ENCODE results near the gene TNXB. TPM values are rescaled to one million over a fixed set of nuclear protein-coding genes. Genes with fewer than 3 reads are reported as not detected.
"Not testable (repeated sequence)": the region's sequence is repeated elsewhere in the genome, so short reads cannot be mapped to it uniquely, and the experiment has no call there.

The TNXB gene
- total RNA-seq, 2 donors from 2014 or later, result 10.9 to 15.0 TPM

- H3K36me3 Mint-ChIP-seq (ENCODE audit: insufficient read depth in 2 of 2); DNase-seq; H3K27ac Mint-ChIP-seq; H3K9me3 Mint-ChIP-seq; H3K27me3 Mint-ChIP-seq (ENCODE audit: low read depth); ATAC-seq (replicated peaks in 1 of 2); H3K4me3 Mint-ChIP-seq: not testable (repeated sequence)
- H3K4me1 Mint-ChIP-seq (ENCODE audit: low read depth), result peaks cover 10% of the 10 kb centered on the region
Observed at GRCh38 chr6:32068315-32068714, 40.8 kb downstream of the TNXB start.

DNA sequence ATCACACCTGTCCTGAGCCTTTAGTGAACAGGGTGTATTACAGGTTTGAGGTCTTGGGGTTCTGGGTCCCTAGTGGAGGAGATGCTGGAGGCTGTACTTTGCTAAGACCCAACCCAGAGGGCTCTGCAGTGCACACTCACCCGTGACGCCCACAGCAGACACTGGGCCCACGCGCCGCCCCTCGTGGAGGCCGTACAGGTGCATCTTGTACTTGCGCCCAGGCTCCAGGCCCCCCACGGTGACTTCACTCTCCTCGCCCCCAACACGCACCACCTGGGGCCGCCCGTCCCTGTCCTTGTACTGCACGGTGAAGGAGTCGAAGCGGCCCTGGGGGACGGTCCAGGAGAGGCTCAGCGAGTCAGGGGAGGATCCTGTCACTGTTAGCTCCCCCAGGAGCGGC, 41.6 kb downstream of the TNXB start:
- H3K4me3 Mint-ChIP-seq; H3K9me3 Mint-ChIP-seq; H3K27me3 Mint-ChIP-seq (ENCODE audit: low read depth); ATAC-seq (replicated peaks in 1 of 2); H3K27ac Mint-ChIP-seq; DNase-seq; H3K36me3 Mint-ChIP-seq (ENCODE audit: insufficient read depth in 2 of 2): not testable (repeated sequence)
- H3K4me1 Mint-ChIP-seq (ENCODE audit: low read depth), result peaks cover 10% of the 10 kb centered on the region

- ATAC-seq (replicated peaks in 1 of 2) (no peak), DNase-seq (no peak)
- Mint-ChIP-seq H3K27me3 (ENCODE audit: low read depth) (peaks cover 4% of the 10 kb centered on the region), H3K36me3 (ENCODE audit: insufficient read depth in 2 of 2) (no peaks in the 10 kb centered on the region), H3K4me1 (ENCODE audit: low read depth) (peaks cover 10% of the 10 kb centered on the region), H3K4me3 (no peak overlapping the region), H3K27ac (no peak overlapping the region), H3K9me3 (no peaks in the 10 kb centered on the region)
Observed at GRCh38 chr6:32064706-32065105, 44.4 kb downstream of the TNXB start.

GRCh38 chr6:32060966-32061655, 48.0 kb downstream of the TNXB start:
- DNase-seq (no peak), ATAC-seq (replicated peaks in 1 of 2) (no peak)
- Mint-ChIP-seq H3K36me3 (ENCODE audit: insufficient read depth in 2 of 2) (no peaks in the 10 kb centered on the region), H3K27ac (no peak overlapping the region), H3K9me3 (no peaks in the 10 kb centered on the region), H3K4me3 (no peak overlapping the region), H3K4me1 (ENCODE audit: low read depth) (peaks cover 5% of the 10 kb centered on the region), H3K27me3 (ENCODE audit: low read depth) (peaks cover 4% of the 10 kb centered on the region)

GRCh38 chr6:32058511-32058963, 50.6 kb downstream of the TNXB start:
- Mint-ChIP-seq H3K9me3 (no peaks in the 10 kb centered on the region), H3K36me3 (ENCODE audit: insufficient read depth in 2 of 2) (no peaks in the 10 kb centered on the region), H3K27me3 (ENCODE audit: low read depth) (no peaks in the 10 kb centered on the region), H3K4me1 (ENCODE audit: low read depth) (no peaks in the 10 kb centered on the region), H3K4me3 (no peak overlapping the region), H3K27ac (no peak overlapping the region)
- DNase-seq (no peak), ATAC-seq (replicated peaks in 1 of 2) (no peak)

DNA sequence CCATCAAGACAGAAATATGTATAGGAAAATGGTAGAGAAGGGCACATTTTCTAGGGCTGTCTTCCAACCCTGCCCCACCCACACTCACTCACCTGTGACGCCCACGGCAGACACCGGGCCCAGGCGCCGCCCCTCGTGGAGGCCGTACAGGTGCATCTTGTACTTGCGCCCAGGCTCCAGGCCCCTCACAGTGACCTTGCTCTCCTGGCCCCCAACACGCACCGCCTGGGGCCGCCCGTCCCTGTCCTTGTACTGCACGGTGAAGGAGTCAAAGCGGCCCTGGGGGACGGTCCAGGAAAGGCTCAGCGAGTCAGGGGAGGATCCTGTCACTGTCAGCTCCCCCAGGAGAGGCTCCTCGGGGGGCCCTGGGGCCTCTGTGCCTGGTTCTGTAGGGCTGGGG, 51.2 kb downstream of the TNXB start:
- Mint-ChIP-seq H3K36me3 (ENCODE audit: insufficient read depth in 2 of 2) (no peaks in the 10 kb centered on the region), H3K4me1 (ENCODE audit: low read depth) (no peaks in the 10 kb centered on the region), H3K27me3 (ENCODE audit: low read depth) (no peaks in the 10 kb centered on the region), H3K9me3 (no peaks in the 10 kb centered on the region), H3K4me3 (no peak overlapping the region), H3K27ac (no peak overlapping the region)
- ATAC-seq (replicated peaks in 1 of 2) (no peak), DNase-seq (no peak)

GRCh38 chr6:32056254-32056653, 52.9 kb downstream of the TNXB start:
- H3K4me3 Mint-ChIP-seq, result no peak overlapping the region
- H3K27me3 Mint-ChIP-seq (ENCODE audit: low read depth), result peaks cover 7% of the 10 kb centered on the region
- no peaks in the 10 kb centered on the region for H3K36me3 Mint-ChIP-seq (ENCODE audit: insufficient read depth in 2 of 2)
- H3K9me3 Mint-ChIP-seq, result no peaks in the 10 kb centered on the region
- ATAC-seq (replicated peaks in 1 of 2) (no peak), DNase-seq (no peak)
- H3K4me1 Mint-ChIP-seq (ENCODE audit: low read depth), result no peaks in the 10 kb centered on the region
- no peak overlapping the region for H3K27ac Mint-ChIP-seq

DNA sequence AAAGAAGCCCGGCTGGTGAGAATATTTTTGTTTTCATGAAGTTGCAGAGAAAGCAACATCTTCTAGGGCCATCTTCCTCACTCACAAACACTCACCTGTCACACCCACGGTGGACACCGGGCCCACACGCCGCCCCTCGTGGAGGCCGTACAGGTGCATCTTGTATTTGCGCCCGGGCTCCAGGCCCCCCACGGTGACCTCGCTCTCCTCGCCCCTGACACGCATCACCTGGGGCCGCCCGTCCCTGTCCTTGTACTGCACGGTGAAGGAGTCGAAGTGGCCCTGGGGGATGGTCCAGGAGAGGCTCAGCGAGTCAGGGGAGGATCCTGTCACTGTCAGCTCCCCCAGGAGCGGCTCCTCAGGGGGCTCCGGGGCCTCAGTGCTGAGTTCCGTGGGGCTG, 53.4 kb downstream of the TNXB start:
- ATAC-seq (replicated peaks in 1 of 2); H3K27ac Mint-ChIP-seq; H3K4me3 Mint-ChIP-seq; DNase-seq; H3K4me1 Mint-ChIP-seq (ENCODE audit: low read depth); H3K9me3 Mint-ChIP-seq; H3K36me3 Mint-ChIP-seq (ENCODE audit: insufficient read depth in 2 of 2); H3K27me3 Mint-ChIP-seq (ENCODE audit: low read depth): not testable (repeated sequence)

DNA sequence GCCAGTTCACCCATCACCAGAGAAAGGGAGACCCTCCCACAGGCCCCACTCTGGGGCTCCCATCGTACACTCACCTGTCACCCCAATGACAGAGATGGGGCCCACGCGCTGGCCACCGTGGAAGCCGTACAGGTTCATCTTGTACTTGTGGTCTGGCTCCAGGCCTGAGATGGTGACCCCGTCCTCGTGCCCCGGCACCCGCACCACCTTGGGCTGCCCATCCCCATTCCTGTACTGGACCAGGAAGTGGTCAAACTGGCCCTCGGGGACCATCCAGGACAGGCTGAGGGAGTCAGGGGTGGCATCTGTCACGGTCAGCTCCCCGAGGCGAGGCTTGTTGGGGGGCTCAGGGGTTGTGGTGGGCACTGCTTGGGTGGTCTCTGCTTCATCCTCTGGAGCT, 55.8 kb downstream of the TNXB start:
- not testable (repeated sequence) for H3K27ac Mint-ChIP-seq; H3K27me3 Mint-ChIP-seq (ENCODE audit: low read depth)

DNA sequence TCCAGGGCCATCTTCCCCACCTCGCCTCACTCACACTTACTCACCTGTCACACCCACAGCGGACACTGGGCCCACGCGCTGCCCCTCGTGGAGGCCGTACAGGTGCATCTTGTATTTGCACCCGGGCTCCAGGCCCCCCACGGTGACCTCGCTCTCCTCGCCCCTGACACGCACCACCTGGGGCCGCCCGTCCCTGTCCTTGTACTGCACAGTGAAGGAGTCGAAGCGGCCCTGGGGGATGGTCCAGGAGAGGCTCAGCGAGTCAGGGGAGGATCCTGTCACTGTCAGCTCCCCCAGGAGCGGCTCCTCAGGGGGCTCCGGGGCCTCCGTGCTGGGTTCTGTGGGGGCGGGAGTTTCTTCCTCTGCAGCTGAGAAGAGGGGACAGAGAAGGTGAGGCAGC, 56.5 kb downstream of the TNXB start:
- not testable (repeated sequence) for H3K4me1 Mint-ChIP-seq (ENCODE audit: low read depth); DNase-seq; H3K27ac Mint-ChIP-seq; H3K4me3 Mint-ChIP-seq; ATAC-seq (replicated peaks in 1 of 2); H3K27me3 Mint-ChIP-seq (ENCODE audit: low read depth); H3K9me3 Mint-ChIP-seq; H3K36me3 Mint-ChIP-seq (ENCODE audit: insufficient read depth in 2 of 2)

More for the DNA sequence above, 55.8 kb downstream of the TNXB start:
- H3K36me3 Mint-ChIP-seq (ENCODE audit: insufficient read depth in 2 of 2); DNase-seq; H3K4me3 Mint-ChIP-seq; H3K9me3 Mint-ChIP-seq; H3K4me1 Mint-ChIP-seq (ENCODE audit: low read depth); ATAC-seq (replicated peaks in 1 of 2): not testable (repeated sequence)

DNA sequence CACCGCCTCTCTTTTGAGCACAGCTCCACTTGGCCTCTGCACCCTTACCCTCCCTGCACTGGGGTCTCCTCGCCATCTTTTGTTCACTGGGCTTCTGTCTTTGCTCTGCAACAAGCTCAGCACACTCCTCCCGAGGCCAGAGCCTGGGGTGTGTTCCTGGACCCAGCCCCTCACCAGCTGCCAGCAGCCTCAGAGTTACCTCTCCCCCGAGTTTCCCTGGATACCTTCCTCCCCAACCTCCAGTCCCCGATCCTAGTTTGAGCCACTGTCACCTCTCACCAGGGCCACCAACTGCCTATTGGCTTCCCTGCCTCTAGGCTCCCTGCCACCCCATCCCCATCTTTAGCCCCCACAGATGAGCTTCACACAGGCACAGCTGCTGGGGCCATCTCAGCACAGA, 58.6 kb downstream of the TNXB start:
- H3K36me3 Mint-ChIP-seq (ENCODE audit: insufficient read depth in 2 of 2), result no peaks in the 10 kb centered on the region
- H3K27ac Mint-ChIP-seq, result no peak overlapping the region
- ATAC-seq (replicated peaks in 1 of 2), result no peak
- H3K27me3 Mint-ChIP-seq (ENCODE audit: low read depth), result peaks cover 7% of the 10 kb centered on the region
- H3K4me1 Mint-ChIP-seq (ENCODE audit: low read depth), result no peaks in the 10 kb centered on the region
- no peak overlapping the region for H3K4me3 Mint-ChIP-seq
- no peak for DNase-seq
- H3K9me3 Mint-ChIP-seq, result no peaks in the 10 kb centered on the region

DNA sequence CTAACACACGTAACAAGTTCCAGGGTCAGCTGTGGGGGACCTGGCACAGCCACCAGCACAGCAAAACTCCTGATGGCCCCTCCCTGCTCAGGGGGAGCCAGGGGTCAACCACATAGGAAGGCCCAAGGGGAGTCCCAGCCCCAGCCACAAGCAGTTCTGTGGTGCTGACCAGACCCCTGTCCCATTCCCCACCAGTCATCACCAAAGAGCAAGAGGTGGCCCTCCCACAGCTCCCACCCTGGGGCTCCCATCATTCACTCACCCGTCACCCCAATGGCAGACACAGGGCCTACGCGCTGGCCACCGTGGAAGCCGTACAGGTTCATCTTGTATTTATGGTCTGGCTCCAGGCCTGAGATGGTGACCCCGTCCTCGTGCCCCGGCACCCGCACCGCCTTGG, 59.4 kb downstream of the TNXB start:
- H3K36me3 Mint-ChIP-seq (ENCODE audit: insufficient read depth in 2 of 2); H3K9me3 Mint-ChIP-seq; H3K27ac Mint-ChIP-seq; H3K27me3 Mint-ChIP-seq (ENCODE audit: low read depth); H3K4me3 Mint-ChIP-seq; H3K4me1 Mint-ChIP-seq (ENCODE audit: low read depth); DNase-seq; ATAC-seq (replicated peaks in 1 of 2): not testable (repeated sequence)

- not testable (repeated sequence) for H3K36me3 Mint-ChIP-seq (ENCODE audit: insufficient read depth in 2 of 2); H3K9me3 Mint-ChIP-seq
Observed at GRCh38 chr6:32049149-32049548, 60.0 kb downstream of the TNXB start.

More at GRCh38 chr6:32049149-32049548, 60.0 kb downstream of the TNXB start:
- H3K27me3 Mint-ChIP-seq (ENCODE audit: low read depth); H3K4me3 Mint-ChIP-seq; H3K27ac Mint-ChIP-seq; DNase-seq; H3K4me1 Mint-ChIP-seq (ENCODE audit: low read depth); ATAC-seq (replicated peaks in 1 of 2): not testable (repeated sequence)

All from activated T-cell treated with anti-CD3 and anti-CD28 coated beads, Interleukin-2, amount 50 U/mL, for 72 hours (primary cell).